Suppressor macrophage treated with lipopolysaccharide for 4 hours (primary cell): ENCODE results near the gene ATP11A.

Experiments
- DNase-seq: peaks from one replicate; pipeline ENCODE4 v3.0.0-alpha.2; 2020

The ATP11A gene

GRCh38 chr13:112726016-112726767 lies 36.4 kb downstream of the ATP11A start:
- DNase-seq, result no peak

DNA sequence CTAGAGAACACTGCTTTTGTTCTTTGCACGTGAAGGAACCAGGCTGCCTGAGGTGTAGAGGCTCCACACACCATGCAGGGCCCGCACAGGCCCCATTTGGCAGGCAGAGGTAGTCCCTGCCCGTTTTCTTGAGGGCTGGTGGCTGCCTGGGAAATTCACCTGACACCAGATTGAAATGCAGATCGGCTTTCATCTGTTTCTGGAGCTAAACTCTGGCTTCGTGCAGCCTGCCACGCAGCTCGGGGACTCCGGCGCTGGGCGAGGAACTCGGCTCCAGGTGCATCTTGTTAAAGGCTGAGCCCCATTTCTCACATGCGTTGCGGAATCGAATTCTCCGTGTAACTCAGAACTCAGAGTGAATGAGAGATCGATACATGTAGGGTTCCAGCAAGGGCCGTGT lies 37.7 kb downstream of the ATP11A start:
- DNase-seq, result no peak

- DNase-seq, result no peak
These were observed 38.7 kb downstream of the ATP11A start for GRCh38 chr13:112728375-112729126.

- no peak for DNase-seq
These were observed 39.6 kb downstream of the ATP11A start for GRCh38 chr13:112729408-112729807.

- DNase-seq, result no peak
These were observed 40.4 kb downstream of the ATP11A start for GRCh38 chr13:112730157-112730671.

- DNase-seq, result no peak
These were observed 42.1 kb downstream of the ATP11A start for GRCh38 chr13:112731667-112732616.

DNA sequence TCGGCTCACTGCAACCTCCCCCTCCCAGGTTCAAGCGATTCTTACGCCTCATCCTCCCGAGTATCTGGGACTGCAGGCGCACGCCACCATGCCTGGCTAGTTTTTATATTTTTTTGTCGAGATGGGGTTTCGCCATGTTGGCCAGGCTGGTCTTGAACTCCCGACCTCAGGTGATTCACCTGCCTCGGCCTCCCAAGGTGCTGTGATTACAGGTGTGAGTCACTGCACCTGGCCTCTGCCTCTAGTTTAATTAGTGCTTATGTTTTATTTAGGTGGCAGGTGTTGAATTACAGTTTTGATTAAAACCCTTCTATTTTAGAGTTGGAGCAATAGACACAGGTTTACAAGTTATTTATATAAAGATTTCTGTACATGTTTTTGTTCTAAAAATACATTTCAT lies 42.8 kb downstream of the ATP11A start:
- DNase-seq, result no peak

DNA sequence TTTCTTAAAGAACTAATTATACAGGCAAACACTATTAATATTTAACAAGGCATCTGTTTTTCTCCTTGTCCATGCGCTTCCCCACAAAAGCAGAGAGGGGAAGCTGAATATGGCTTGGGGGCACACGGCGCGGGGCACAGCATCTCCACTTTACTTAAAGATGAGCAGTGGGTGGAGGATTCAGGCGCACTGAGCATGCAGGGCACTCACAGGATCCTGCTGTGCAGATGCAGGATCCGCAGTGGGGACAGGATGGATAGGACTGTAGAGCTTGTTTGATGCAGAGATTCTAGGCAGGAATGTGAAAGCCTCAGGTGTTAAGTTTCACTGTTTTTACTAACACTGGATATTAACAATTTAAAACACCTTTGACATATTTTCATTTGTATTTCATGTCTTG lies 43.3 kb downstream of the ATP11A start:
- no peak for DNase-seq

DNA sequence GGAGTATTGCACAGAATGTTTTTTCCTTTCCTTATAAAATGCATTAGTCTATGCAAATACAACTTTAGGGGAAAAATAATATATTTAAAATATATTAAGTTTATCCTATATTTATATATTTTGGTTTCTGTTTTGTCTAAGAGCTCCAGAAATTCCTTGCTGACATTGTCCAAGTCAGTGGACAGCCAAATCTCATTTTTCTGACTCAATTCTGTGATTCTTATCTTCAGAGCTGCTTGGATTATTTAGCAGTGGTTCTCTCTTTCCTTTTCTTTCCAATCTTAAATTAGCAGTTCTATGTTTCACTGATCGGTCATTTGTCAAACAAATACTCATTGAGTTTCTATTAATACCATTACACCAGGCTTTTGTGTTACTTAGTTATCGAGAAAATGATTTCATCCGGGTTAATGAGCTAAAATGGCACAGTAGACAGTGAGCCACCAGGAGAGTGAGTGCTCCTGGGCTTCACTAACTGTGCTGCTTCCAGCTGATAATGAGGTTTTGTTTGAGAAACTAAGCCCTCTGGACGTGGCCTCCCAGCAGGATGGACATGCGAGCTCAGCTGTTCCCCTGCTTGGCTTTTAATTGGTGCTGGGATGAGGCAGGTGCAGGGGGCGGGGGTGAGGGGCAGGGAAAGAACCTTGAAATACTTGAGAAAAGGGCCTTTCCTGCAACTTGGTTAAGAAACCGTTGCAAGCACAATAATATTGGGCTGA lies 44.0 kb downstream of the ATP11A start:
- DNase-seq, result no peak

- no peak for DNase-seq
These were observed 45.1 kb downstream of the ATP11A start for GRCh38 chr13:112734696-112735547.

GRCh38 chr13:112735791-112736190 lies 46.0 kb downstream of the ATP11A start:
- DNase-seq, result no peak

DNA sequence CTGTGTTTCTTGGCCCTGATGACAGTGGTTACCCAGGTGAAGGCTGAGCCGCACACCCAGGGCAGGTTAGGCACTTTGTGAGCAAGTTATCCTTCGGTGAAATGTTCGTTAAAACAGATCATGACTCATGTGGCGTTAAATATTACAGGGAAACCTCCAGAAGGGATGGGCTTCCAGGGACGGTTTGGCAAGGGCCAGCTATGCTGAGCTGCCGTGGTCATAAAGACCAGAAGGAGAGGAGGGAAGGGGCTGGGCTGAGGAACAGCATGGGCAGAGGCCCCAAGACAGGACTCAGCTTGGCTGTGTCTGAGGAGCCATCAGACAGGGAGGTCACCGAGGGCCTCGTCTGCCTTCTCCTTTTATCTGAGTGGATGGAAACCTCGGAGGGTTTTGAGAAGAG lies 47.5 kb downstream of the ATP11A start:
- no peak for DNase-seq

- DNase-seq, result no peak
These were observed 48.8 kb downstream of the ATP11A start for GRCh38 chr13:112738606-112739005.

DNA sequence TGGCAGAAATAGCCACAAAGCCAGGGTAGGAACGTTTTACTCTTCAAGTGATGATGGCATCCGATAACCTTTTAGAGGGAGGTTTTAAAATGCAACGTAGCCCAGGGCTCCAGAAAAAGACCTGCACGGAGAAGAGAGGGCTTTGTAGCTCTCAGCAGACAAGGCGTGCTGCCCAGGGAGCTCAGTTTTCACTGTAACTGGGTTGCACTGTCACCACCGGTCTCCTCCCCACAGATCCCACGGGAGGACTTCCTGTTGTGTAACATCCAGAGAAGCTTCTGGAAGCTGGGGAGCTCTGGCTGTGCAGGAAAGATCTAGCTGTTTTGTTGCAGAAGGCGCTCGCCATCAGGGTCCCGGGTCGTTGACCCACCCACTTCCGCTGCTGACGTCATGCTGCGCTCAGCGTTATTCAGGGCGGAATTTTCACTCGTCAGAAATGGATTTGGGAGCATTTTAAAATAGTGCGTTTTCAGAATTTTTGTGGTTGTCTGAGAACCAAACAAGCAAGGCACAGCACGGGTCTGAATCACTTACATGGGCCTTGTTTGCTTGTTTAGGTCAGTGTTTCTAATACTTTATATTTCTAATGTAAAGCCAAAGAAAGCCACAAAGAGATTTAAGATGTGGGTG lies 50.8 kb downstream of the ATP11A start:
- no peak for DNase-seq

GRCh38 chr13:112741185-112741755 lies 51.4 kb downstream of the ATP11A start:
- DNase-seq, result no peak

GRCh38 chr13:112741835-112742570 lies 52.2 kb downstream of the ATP11A start:
- DNase-seq, result no peak

DNA sequence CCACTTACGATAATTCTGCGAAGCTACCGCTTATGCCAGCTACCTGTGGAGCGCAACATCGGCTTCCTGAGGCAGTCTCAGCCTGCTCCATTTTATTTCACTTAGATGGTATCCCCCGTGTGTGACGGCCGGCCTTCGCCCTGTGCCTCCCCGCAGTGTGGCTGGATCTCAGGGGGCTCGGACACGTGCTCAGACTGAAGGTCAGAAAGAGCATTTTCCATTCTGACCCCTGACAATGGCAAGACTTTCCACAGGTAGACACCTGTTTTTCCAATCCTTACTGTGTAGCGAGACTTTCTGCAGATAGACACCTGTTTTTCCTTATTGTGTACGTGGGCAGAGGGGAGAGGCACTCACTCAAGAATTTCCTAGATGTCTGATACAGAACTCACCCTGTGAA lies 52.7 kb downstream of the ATP11A start:
- no peak for DNase-seq

- DNase-seq, result no peak
These were observed 53.8 kb downstream of the ATP11A start for GRCh38 chr13:112743451-112744167.
